DOHH2 (cell line): ENCODE measurements around the gene NAALADL2.

Source experiments
- H3F3A ChIP-seq: fragments of 200-600 bp; sonication (generic), shearing (Covaris generic); 2 replicates; pipeline ENCODE4 v1.6.0; 2016; ENCODE audit warnings: antibody characterized with exemption, mild to moderate bottlenecking; ENCODE audit not compliant: control insufficient read depth, insufficient read depth
- H3K27ac ChIP-seq: fragments of 200-600 bp; sonication (generic); 2 replicates; pipeline ENCODE4 v1.5.1; 2014; ENCODE audit warnings: low read depth, mild to moderate bottlenecking, low read length, moderate library complexity
- H3K27me3 ChIP-seq: fragments of 200-600 bp; sonication (generic); 2 replicates; pipeline ENCODE4 v1.6.1; 2014; ENCODE audit warnings: mild to moderate bottlenecking, low read length, mixed read lengths; ENCODE audit not compliant: control insufficient read depth
- H3K36me3 ChIP-seq: fragments of 200-600 bp; sonication (generic); 2 replicates; pipeline ENCODE4 v1.6.1; 2014; ENCODE audit warnings: mild to moderate bottlenecking, low read length, moderate library complexity, mixed read lengths; ENCODE audit not compliant: control insufficient read depth
- H3K4me1 ChIP-seq: fragments of 200-600 bp; sonication (generic); 2 replicates; pipeline ENCODE4 v1.6.1; 2014; ENCODE audit warnings: mild to moderate bottlenecking, low read length, mixed read lengths; ENCODE audit not compliant: control insufficient read depth
- H3K4me2 ChIP-seq: fragments of 200-600 bp; sonication (generic); 2 replicates; pipeline ENCODE4 v1.6.0; 2014; ENCODE audit warnings: mild to moderate bottlenecking, low read length, moderate library complexity
- H3K4me3 ChIP-seq: fragments of 200-600 bp; sonication (generic); 2 replicates; pipeline ENCODE4 v1.5.1; 2014; ENCODE audit warnings: mild to moderate bottlenecking, low read length, mixed read lengths
- H3K79me2 ChIP-seq: fragments of 200-600 bp; sonication (generic); 2 replicates; pipeline ENCODE4 v1.6.1; 2014; ENCODE audit warnings: mild to moderate bottlenecking, low read length, mixed read lengths; ENCODE audit not compliant: control insufficient read depth
- H3K9me2 ChIP-seq: fragments of 200-600 bp; sonication (generic); replicated peaks from 2 replicates; pipeline ENCODE4 v1.6.1; 2014; ENCODE audit warnings: mild to moderate bottlenecking, low read length, mixed read lengths; ENCODE audit not compliant: control insufficient read depth
- H3K9me3 ChIP-seq: fragments of 200-600 bp; sonication (generic); 2 replicates; pipeline ENCODE4 v1.6.1; 2014; ENCODE audit warnings: antibody characterized with exemption, low read length, mixed read lengths; ENCODE audit not compliant: control insufficient read depth, insufficient read depth
- H4K20me1 ChIP-seq: fragments of 200-600 bp; sonication (generic); 2 replicates; pipeline ENCODE4 v1.6.0; 2014; ENCODE audit warnings: low read depth, mild to moderate bottlenecking, antibody characterized with exemption, low read length, moderate library complexity; ENCODE audit not compliant: control insufficient read depth, insufficient read depth
- EZH2phosphoT487 ChIP-seq: fragments of 200-600 bp; sonication (generic); IDR thresholded peaks from 2 replicates; pipeline ENCODE4 v1.6.1; 2017; ENCODE audit warnings: borderline replicate concordance, mild to moderate bottlenecking, antibody characterized with exemption, low read length, moderate library complexity, mixed read lengths
- TF ChIP-seq, protein P1 (sequence below): fragments of 200-600 bp; sonication (generic); IDR thresholded peaks from one replicate; pipeline ENCODE4 v1.5.1; 2014; ENCODE audit warnings: antibody characterized with exemption, mild to moderate bottlenecking, low read depth, low read length; ENCODE audit not compliant: poor library complexity, severe bottlenecking

Gene NAALADL2

DNA sequence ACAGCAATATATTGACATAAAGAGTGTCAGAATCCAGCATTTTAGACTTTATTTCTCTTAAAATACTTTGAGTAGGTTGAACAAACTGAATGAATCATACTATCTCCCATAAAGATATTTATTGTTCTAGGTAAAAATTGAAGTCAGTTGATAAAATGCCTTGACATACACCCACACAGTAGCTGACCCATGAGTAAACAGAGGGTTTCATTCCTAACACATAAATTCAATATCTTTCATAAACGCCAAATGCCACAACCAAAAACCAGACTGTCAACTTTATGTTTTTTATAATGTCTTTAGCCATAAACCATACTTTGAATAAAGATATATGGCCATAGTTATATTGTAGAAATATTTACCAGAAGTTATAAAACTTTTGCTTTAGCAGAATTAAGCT lies 742.4 kb downstream of the NAALADL2 start:
- Histone ChIP-seq H3K4me2 (no peak overlapping the region), H3K79me2 (no peaks in the 10 kb centered on the region)

DNA sequence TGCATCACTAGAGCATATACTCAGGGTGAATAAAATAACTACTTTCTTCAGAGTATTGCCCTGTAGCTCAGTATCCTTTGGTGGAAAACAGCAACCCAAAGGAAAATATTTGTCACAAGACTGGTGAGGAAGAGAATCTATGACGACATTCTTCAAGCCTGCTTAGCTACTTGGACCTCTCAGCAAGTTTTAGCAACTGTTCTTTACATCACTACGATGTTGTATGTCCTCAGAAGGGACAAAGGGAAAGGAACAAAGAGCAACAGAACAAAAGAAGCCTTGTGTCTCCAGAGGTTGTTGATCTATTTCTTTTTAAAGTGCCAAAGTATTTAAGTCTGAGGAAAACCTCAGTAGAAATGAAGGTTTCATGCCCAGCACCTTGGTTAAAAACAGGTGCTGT lies 746.7 kb downstream of the NAALADL2 start:
- no peaks in the 10 kb centered on the region for H3F3A ChIP-seq
- H3K27ac ChIP-seq, result no peak overlapping the region
- no peaks in the 10 kb centered on the region for H3K4me1 ChIP-seq
- H3K4me3 ChIP-seq, result no peak overlapping the region
- no peak for TF ChIP-seq EZH2phosphoT487
- TF ChIP-seq, protein P1, sequence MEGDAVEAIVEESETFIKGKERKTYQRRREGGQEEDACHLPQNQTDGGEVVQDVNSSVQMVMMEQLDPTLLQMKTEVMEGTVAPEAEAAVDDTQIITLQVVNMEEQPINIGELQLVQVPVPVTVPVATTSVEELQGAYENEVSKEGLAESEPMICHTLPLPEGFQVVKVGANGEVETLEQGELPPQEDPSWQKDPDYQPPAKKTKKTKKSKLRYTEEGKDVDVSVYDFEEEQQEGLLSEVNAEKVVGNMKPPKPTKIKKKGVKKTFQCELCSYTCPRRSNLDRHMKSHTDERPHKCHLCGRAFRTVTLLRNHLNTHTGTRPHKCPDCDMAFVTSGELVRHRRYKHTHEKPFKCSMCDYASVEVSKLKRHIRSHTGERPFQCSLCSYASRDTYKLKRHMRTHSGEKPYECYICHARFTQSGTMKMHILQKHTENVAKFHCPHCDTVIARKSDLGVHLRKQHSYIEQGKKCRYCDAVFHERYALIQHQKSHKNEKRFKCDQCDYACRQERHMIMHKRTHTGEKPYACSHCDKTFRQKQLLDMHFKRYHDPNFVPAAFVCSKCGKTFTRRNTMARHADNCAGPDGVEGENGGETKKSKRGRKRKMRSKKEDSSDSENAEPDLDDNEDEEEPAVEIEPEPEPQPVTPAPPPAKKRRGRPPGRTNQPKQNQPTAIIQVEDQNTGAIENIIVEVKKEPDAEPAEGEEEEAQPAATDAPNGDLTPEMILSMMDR, result no peak
- no peaks in the 10 kb centered on the region for H3K9me2 ChIP-seq
- no peaks in the 10 kb centered on the region for H3K27me3 ChIP-seq
- no peaks in the 10 kb centered on the region for H3K9me3 ChIP-seq
- H3K79me2 ChIP-seq, result no peaks in the 10 kb centered on the region
- H3K4me2 ChIP-seq, result no peak overlapping the region
- H4K20me1 ChIP-seq, result no peaks in the 10 kb centered on the region
- no peaks in the 10 kb centered on the region for H3K36me3 ChIP-seq

More for the DNA sequence above, 742.4 kb downstream of the NAALADL2 start:
- no peak overlapping the region for H3K4me3 ChIP-seq
- no peak overlapping the region for H3K27ac ChIP-seq
- H3K27me3 ChIP-seq, result no peaks in the 10 kb centered on the region
- H3K36me3 ChIP-seq, result no peaks in the 10 kb centered on the region
- no peaks in the 10 kb centered on the region for H4K20me1 ChIP-seq
- no peaks in the 10 kb centered on the region for H3K9me3 ChIP-seq
- no peaks in the 10 kb centered on the region for H3K4me1 ChIP-seq
- H3F3A ChIP-seq, result no peaks in the 10 kb centered on the region
- no peaks in the 10 kb centered on the region for H3K9me2 ChIP-seq
- TF ChIP-seq, protein P1, result no peak
- TF ChIP-seq EZH2phosphoT487, result no peak

DNA sequence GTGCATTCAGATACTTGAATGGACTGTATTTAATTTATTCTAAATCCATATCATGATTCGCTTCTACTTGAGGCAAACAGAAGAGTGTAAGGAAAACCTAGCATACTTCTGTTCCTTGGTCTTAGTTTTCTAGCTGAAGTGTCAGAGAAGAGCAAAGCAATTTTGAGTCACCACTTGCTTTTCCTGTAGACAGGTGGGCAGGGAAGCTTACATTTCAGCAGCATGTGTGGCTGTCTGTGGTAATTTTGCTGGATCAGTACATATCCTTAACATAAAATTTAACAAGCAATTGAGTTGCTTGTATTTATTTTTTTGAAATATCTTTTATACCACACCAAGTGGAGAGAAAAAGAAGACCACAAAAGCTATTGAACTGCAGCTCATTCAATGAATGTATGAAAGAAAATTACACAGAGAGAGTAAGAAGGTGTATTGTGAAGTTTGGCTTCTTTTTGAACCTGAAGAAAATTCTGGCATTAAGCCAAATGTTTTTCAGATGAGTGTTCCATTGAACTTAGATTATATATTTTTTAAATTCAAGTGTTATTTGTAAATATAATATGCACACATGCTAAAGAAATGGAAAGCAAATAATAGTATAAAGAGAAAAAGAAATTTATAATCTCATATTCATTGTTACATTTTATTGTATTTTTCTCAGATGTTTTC lies 747.6 kb downstream of the NAALADL2 start:
- no peaks in the 10 kb centered on the region for H3K9me3 ChIP-seq
- H3K4me3 ChIP-seq, result no peak overlapping the region
- no peaks in the 10 kb centered on the region for H3K36me3 ChIP-seq
- H3K4me1 ChIP-seq, result no peaks in the 10 kb centered on the region
- no peaks in the 10 kb centered on the region for H4K20me1 ChIP-seq
- H3K9me2 ChIP-seq, result no peaks in the 10 kb centered on the region
- no peaks in the 10 kb centered on the region for H3F3A ChIP-seq
- H3K27me3 ChIP-seq, result no peaks in the 10 kb centered on the region
- H3K27ac ChIP-seq, result no peak overlapping the region
- TF ChIP-seq, protein P1, result no peak
- no peak for TF ChIP-seq EZH2phosphoT487
- no peaks in the 10 kb centered on the region for H3K79me2 ChIP-seq
- H3K4me2 ChIP-seq, result no peak overlapping the region
